ENCODE measurements around the gene SIX6. TPM values are rescaled to one million over a fixed set of nuclear protein-coding genes. Genes with fewer than 3 reads are reported as not detected.
A peak's percentile ranks its signal among the peaks of the same experiment; 100 is the strongest.
"Not testable (repeated sequence)": the region's sequence is repeated elsewhere in the genome, so short reads cannot be mapped to it uniquely, and the experiment has no call there.

Gene SIX6
- total RNA-seq: not detected in 2 replicates
- long read RNA-seq: 0 reads

GRCh38 chr14:60508707-60509437 is at the start of gene SIX6:
Gene SIX6, plus strand, starts transcription at chr14:60509146. Its CDS starts 253 bp downstream, at chr14:60509399.
- peaks cover 30% of the 10 kb centered on the region for H3K4me1 Mint-ChIP-seq (ENCODE audit: unreplicated experiment)
- TF ChIP-seq, protein P1, sequence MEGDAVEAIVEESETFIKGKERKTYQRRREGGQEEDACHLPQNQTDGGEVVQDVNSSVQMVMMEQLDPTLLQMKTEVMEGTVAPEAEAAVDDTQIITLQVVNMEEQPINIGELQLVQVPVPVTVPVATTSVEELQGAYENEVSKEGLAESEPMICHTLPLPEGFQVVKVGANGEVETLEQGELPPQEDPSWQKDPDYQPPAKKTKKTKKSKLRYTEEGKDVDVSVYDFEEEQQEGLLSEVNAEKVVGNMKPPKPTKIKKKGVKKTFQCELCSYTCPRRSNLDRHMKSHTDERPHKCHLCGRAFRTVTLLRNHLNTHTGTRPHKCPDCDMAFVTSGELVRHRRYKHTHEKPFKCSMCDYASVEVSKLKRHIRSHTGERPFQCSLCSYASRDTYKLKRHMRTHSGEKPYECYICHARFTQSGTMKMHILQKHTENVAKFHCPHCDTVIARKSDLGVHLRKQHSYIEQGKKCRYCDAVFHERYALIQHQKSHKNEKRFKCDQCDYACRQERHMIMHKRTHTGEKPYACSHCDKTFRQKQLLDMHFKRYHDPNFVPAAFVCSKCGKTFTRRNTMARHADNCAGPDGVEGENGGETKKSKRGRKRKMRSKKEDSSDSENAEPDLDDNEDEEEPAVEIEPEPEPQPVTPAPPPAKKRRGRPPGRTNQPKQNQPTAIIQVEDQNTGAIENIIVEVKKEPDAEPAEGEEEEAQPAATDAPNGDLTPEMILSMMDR (IDR thresholded peaks at IDR 0.05): no peak
- no peak within 1 kb of the TSS for H3K27ac Mint-ChIP-seq (ENCODE audit: unreplicated experiment)
- H3K36me3 Mint-ChIP-seq (ENCODE audit: unreplicated experiment): no peaks in the 10 kb centered on the region
- H3K9me3 Mint-ChIP-seq (ENCODE audit: unreplicated experiment): no peaks in the 10 kb centered on the region
- peaks cover 93% of the 10 kb centered on the region for H3K27me3 Mint-ChIP-seq (ENCODE audit: unreplicated experiment)
- DNase-seq (ENCODE audit: extremely low spot score, unreplicated experiment): no peak
- H3K4me3 Mint-ChIP-seq (ENCODE audit: unreplicated experiment): peak within 1 kb of the TSS; percentile 32

DNA sequence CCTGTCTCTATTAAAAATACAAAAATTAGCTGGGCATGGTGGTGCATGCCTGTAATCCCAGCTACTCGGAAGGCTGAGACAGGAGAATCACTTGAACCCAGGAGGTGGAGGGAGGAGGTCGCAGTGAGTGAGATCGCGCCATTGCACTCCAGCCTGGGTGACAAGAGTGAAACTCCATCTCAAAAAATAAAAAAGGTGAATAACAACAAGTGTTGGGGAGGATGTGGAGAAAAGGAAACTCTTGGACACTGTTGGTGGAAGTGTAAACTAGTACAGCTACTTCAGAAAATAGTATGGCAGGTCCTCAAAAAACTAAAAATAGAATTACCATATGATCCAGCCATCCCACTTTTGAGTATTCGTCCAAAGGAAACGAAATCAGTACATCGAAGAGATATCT is 28.7 kb upstream of the SIX6 start:
- not testable (repeated sequence) for H3K4me3 Mint-ChIP-seq (ENCODE audit: unreplicated experiment); H3K4me1 Mint-ChIP-seq (ENCODE audit: unreplicated experiment); H3K9me3 Mint-ChIP-seq (ENCODE audit: unreplicated experiment); DNase-seq (ENCODE audit: extremely low spot score, unreplicated experiment); H3K36me3 Mint-ChIP-seq (ENCODE audit: unreplicated experiment); H3K27ac Mint-ChIP-seq (ENCODE audit: unreplicated experiment)
- peaks cover 40% of the 10 kb centered on the region for H3K27me3 Mint-ChIP-seq (ENCODE audit: unreplicated experiment)

- Mint-ChIP-seq H3K9me3 (ENCODE audit: unreplicated experiment) (peaks cover 5% of the 10 kb centered on the region), H3K27me3 (ENCODE audit: unreplicated experiment) (peaks cover 38% of the 10 kb centered on the region), H3K36me3 (ENCODE audit: unreplicated experiment) (peaks cover 3% of the 10 kb centered on the region), H3K27ac (ENCODE audit: unreplicated experiment) (no peak overlapping the region), H3K4me1 (ENCODE audit: unreplicated experiment) (peaks cover 8% of the 10 kb centered on the region), H3K4me3 (ENCODE audit: unreplicated experiment) (no peak overlapping the region)
- TF ChIP-seq, protein P1 (IDR thresholded peaks at IDR 0.05): no peak
- DNase-seq (ENCODE audit: extremely low spot score, unreplicated experiment): no peak
These were observed 26.2 kb upstream of the SIX6 start for GRCh38 chr14:60482743-60483142.

DNA sequence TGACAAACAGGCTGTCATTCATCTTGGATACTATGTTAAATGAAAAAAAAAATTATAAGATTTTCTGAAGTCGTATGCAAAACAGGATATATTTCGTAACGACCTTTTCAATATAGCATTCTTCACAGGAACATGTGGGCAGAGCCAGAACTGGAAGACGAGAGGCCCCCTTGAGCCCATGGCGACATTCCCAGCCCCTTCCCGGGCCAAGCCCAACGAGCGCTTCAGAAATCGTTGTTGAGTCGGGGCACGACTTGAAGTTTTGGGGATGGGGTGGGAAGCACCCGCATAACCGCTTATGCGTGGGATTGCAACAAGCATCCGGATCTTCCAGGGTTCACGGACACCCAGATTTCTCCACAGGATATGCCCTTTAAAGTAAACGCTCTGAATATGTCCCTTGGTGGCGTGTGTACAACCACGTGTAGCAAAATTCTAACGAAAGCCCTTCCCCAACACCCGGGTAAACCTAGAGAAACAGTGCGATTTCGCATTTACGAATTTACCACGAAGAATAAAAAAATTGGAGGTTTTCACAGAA is 23.8 kb upstream of the SIX6 start:
- Mint-ChIP-seq H3K9me3 (ENCODE audit: unreplicated experiment) (peaks cover 5% of the 10 kb centered on the region), H3K27ac (ENCODE audit: unreplicated experiment) (no peak overlapping the region), H3K36me3 (ENCODE audit: unreplicated experiment) (peaks cover 3% of the 10 kb centered on the region), H3K27me3 (ENCODE audit: unreplicated experiment) (peaks cover 30% of the 10 kb centered on the region), H3K4me3 (ENCODE audit: unreplicated experiment) (peak overlapping the region; percentile 59), H3K4me1 (ENCODE audit: unreplicated experiment) (peaks cover 8% of the 10 kb centered on the region)
- TF ChIP-seq, protein P1 (IDR thresholded peaks at IDR 0.05): no peak
- DNase-seq (ENCODE audit: extremely low spot score, unreplicated experiment): no peak

GRCh38 chr14:60485598-60486251 is 23.2 kb upstream of the SIX6 start, which contains the start of gene C14orf39:
Gene C14orf39, minus strand, starts transcription at chr14:60486063. Its CDS starts 985 bp downstream, at chr14:60485078.
- H3K36me3 Mint-ChIP-seq (ENCODE audit: unreplicated experiment): peaks cover 3% of the 10 kb centered on the region
- peak within 1 kb of the TSS; percentile 59 for H3K4me3 Mint-ChIP-seq (ENCODE audit: unreplicated experiment)
- peaks cover 30% of the 10 kb centered on the region for H3K27me3 Mint-ChIP-seq (ENCODE audit: unreplicated experiment)
- peaks cover 8% of the 10 kb centered on the region for H3K4me1 Mint-ChIP-seq (ENCODE audit: unreplicated experiment)
- TF ChIP-seq, protein P1 (IDR thresholded peaks at IDR 0.05): no peak
- H3K9me3 Mint-ChIP-seq (ENCODE audit: unreplicated experiment): peaks cover 2% of the 10 kb centered on the region
- no peak within 1 kb of the TSS for H3K27ac Mint-ChIP-seq (ENCODE audit: unreplicated experiment)
- DNase-seq (ENCODE audit: extremely low spot score, unreplicated experiment): no peak
